GM21717 (cell line): Measurements from ENCODE around the gene CDX1.

ENCODE experiments used
- ATAC-seq: cut with Tn5 transposase; IDR thresholded peaks from one replicate; pipeline ENCODE4 v1.9.1; 2021; ENCODE audit warnings: mild to moderate bottlenecking, moderate library complexity; ENCODE audit not compliant: unreplicated experiment

CDX1 gene

GRCh38 chr5:150144879-150145278, 21.7 kb upstream of the CDX1 start:
- ATAC-seq, result no peak

DNA sequence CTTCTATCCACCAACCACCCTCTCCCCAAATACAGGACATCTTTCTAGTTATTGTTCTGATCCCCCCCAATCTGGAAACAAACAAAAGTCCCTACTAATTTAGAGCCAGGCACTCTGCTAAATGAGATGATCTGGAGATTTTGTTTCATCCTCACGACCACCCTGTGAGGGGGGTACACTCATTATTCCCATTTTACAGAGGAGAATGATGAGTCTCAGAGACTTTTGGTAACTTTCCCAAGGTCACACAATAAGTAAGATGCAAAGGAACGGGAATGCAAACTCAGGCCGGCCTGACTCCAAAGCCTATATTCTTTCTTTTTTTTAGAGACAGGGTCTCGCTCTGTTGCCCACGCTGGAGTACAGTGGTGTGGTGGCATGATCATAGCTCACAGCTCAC, 20.3 kb upstream of the CDX1 start:
- ATAC-seq, result no peak

- no peak for ATAC-seq
Observed at GRCh38 chr5:150146862-150147601, 19.5 kb upstream of the CDX1 start.

DNA sequence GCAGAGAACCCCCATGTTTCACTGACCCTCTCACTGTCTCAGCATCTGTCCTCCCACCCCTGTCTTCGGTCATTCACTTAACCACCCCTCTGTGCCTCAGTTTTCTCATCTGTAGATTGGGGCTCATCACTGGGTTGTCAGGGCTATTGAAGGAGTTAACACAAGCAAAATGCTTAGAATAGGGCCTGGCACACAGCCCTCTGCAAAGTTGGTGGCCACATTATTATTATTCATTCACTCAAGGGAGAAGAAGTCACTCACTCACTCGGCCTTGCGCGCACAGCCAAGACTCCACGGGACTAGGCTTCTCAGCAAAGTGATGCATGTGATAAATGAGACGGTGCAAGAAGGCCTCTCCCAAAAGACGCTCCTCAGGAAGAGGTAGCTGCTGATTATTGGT, 18.9 kb upstream of the CDX1 start:
- no peak for ATAC-seq

DNA sequence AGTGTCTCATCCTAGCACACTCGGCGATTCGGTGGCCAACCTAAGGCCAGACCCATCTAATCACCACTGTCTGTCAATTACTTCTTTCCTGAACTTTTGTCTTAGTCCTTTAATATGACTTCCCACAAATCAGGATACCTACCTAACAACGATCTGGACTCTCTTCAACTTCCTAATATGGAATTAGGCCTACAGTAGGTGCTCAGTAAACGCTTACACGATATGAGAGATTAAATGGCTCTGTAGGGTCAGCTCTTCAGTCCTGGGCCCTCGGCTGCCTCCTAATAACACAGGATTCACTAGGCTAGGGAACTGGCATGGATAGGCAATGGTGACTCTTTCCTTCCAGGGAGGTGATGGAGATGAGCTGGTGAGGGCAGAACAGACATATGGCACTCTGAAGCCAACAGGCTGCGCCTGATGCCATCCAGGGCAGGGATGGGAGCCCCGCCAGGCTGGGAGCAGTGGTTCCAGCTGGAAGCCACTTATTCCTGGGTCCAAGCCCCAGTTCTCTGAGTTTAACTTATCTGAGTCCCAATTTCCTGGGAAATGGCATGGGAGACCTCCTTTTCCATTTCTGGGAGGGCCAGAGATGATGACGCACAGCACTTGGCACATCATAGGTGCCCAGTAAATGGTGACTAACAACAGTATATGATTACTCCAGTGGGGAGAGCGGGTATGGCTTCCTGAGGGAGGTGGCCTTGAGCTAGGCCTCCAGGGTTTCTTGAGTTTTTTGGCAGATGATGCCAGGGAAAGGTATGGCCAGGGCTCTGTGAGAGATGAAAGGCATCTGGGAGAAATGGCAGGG, 18.3 kb upstream of the CDX1 start:
- ATAC-seq, result no peak

DNA sequence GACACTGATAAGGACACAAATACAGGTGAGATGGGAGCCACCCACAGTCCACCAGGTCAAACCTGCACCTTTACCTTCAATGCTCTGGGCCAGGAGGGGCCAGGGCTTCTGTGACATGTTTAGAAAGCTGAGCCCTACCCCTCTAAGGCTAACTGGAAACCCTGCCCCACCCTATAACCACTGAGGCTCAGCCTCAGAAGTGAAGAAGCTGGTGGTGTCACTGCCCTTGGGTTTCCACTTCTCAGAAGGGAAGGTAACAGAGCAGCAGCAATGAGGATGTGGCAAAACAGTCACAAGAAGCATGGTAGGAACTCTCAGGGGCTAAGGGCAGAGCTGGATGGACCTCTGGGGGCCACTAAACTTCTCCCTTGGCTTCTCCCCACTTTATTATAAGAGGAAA, 17.0 kb upstream of the CDX1 start:
- ATAC-seq, result no peak

DNA sequence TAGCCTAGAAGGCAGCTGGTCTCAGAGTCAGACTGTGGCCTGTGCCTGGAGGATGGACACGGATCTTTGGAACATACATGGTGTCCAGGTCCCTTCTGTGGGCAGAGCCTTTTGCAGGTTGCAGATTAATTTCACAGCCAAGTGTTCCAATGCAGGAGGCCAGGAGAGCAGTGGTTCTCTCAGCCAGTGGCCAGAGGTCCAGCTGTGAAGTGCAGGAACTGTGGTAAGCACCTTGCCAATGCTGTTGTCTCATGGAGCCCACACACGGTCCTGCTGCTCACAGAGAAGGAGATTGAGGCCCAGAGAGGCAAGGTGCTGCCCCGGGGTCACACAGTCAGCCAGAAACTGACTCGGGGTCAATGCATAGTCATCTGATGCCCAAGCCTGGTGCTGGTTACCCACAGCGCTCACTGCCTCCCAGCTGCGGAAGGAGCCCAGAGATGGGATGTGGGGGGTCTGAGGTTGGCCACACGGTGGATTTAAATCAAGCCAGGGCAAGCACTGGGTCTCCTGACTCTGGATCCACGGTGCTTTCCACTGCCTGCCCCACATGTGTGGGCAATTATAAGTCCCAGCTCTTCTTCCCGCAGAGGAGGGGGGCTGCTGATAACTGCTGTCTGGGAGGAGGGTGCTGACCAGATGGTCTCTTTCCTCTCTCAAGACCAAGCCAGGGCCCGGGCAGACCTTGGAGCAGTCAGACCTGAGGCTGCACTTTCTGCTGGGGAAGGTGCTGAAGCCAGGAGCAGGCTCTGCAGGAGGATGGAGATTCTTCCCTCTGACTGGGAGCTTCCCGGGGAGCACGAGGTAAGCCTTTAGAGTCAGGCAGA, 13.7 kb upstream of the CDX1 start:
- no peak for ATAC-seq

DNA sequence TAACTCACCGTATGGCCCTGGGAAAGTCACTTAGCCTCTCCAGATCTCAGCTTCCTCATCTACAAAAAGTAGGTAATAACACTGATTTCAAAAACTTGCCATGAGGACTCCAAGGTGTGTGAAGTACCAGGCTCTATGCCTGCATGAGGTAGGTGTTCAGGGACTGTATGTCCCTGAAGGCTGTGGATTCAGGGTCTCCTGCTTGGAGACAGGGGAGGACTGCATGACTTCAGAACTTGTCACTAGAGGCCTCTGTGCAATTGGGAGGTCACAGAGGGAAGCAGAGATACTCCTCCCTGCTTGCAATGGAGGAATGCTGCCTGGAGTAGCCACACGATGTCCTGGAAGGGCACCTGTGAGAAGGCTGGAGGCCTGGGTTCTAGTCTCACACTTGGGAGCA, 13.1 kb upstream of the CDX1 start:
- no peak for ATAC-seq

DNA sequence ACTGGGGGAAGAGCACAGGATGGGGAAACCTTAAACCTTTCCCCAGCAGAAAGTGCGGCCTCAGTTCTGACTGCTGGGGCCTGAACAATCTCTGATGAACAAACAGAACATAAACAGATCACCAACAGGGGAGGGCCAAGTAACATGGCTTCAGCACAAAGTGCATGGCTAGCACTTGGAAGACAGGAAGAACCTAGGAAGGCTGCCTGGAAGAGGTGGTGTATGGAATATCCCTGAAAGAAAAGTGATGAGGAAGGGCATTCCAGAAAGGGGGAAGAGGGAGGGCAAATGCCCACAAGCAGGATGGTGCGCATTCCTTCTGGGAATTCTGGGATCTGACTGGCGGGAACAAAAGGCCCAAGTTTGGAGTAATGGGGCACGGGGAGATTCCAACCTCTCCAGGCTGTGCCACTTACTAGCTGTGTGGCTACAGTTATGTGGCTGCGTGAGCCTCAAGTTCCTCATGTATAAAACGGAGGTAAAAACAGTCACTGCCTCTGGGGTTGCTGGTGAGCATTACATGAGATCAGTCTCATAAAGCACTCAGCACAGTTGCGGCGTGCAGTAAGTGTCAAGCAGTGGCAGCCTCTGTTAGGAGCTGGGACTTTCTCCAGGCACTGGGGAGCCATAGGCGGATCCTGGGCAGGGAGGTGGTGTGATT, 12.5 kb upstream of the CDX1 start:
- no peak for ATAC-seq

DNA sequence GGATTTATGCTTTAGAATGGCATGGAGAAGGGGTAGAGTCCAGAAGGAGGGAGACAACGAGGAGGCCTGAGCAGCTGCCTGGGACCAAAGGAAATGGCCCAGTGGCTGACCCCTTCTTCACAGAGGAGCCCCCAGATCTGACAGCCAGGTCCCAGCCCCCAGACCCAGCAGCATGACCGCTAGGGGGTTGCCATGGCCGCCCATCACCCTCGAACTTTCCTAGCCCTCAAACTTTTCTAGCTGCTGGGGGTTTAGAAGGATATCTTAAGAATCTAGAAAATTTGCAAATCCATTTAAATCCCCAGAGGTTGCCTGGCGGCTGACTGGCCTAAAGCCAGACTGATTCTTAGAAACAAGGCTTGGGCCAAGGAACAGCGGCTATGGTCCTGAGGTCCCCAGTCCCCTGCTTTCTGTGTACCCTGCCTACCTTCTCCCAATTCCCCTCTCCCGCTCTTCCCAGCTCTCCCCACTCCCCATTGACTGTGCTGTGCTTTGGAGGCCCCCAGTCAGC, 11.9 kb upstream of the CDX1 start:
- no peak for ATAC-seq

GRCh38 chr5:150155258-150156026, 11.1 kb upstream of the CDX1 start, which contains the start of gene PDGFRB:
PDGFRB (minus strand) TSS chr5:150155845; CDS start chr5:150137047, 18,798 bp downstream.
- no peak for ATAC-seq

DNA sequence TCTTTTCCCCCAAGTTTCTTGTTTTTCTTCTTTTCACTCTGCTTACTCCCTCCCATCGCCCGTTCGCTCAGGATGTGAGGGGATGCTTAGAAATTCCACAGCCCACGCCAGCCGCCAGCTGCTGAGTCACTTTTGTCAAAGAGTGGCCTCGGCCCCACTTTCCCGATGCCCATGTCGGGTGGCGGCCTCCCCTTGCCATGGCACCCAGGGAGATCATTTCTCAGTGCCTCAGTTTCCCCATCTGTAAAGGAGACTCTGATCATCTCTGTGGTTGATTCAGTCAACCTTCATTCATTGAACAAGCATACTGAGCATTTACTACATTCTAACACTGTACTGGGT, 10.6 kb upstream of the CDX1 start:
- ATAC-seq, result no peak

GRCh38 chr5:150156540-150156939, 10.0 kb upstream of the CDX1 start:
- no peak for ATAC-seq

- no peak for ATAC-seq
Observed at GRCh38 chr5:150157168-150157567, 9.4 kb upstream of the CDX1 start.

- no peak for ATAC-seq
Observed at GRCh38 chr5:150158170-150158949, 8.2 kb upstream of the CDX1 start.

DNA sequence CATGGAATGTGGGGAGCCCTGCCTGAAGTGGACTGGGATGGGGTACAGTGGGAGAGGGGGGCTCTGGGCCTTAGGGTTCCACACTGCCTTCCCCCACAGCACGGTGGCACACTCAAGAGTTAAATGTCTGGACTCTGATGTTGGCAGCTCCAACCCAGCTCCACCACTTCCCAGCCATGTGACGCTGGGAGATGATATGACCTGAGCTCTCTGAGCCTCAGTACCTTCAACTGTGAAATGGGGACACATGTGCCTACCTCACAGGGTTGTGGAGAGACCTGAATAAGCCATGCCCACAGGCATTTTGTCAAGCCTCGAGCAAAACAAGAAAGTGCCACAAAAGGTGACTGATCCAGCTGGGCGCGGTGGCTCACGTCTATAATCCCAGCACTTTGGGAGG, 7.5 kb upstream of the CDX1 start:
- no peak for ATAC-seq

GRCh38 chr5:150159741-150160179, 6.8 kb upstream of the CDX1 start:
- ATAC-seq, result no peak

DNA sequence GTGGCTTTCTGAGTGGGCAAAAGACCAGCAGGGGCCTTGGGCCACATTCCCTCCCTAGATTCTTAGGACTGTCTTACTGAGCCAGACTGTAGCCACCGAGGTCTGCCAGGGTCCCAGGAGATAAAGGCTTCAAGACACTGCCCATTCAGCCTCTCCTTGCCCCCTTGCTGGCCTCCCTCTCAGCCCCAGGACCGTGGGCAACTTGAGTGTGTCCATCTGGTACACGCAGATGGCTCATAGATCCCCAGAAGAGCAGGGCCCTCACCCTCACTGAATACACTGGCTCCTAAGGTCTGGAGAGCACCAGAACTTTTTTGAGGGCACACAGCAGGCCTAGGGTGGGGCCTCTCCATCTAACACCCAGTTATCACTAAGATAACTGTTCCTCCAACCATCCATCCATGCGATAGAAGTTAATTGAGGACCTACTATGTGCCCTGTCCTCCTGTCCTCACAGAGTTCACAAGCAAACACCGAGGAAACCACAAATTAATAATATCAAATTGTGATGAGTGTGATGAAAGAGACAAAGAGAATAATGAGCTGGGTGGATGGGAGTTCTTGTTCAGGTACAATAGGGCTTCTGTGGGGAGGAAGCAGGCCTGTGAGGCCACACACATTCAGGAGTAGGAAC, 6.0 kb upstream of the CDX1 start:
- ATAC-seq, result no peak
